DOHH2 (cell line): ENCODE measurements around the gene STON1.
A peak's percentile ranks its signal among the peaks of the same experiment; 100 is the strongest.

ENCODE experiments used
- EZH2phosphoT487 ChIP-seq: fragments of 200-600 bp; sonication (generic); IDR thresholded peaks from 2 replicates; pipeline ENCODE4 v1.6.1; 2017; ENCODE audit warnings: borderline replicate concordance, mild to moderate bottlenecking, antibody characterized with exemption, low read length, moderate library complexity, mixed read lengths
- TF ChIP-seq, protein P1 (sequence below): fragments of 200-600 bp; sonication (generic); IDR thresholded peaks from one replicate; pipeline ENCODE4 v1.5.1; 2014; ENCODE audit warnings: antibody characterized with exemption, mild to moderate bottlenecking, low read depth, low read length; ENCODE audit not compliant: poor library complexity, severe bottlenecking

DNA sequence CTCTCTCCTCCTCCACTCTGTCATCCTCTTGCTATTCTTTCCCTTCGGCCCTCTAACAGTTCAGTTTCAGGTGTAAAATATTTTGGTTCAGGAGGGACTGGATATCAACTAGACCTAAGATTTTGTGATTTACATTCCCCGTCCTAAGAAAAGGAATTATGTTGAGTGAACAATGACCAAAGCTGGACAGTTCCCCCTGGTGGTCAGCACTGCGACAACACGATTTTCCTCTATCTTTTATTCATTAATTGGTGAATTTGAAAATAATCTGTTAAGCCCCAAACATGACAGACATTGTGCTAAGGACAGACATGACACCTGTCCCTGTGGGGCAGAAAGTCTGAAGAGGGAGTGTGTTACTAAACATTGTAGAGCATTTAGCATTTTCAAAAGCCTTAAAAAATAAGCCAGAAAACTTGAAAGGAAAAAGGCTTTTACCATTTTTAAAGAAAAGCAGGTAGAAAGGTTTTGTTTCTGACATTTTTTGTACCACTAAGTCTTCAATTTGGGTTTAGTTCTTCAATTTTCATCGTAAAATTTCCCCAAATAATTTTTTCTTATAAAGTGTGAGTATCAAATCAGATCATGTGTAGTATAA lies 59.3 kb downstream of the STON1 start:
- TF ChIP-seq EZH2phosphoT487 = no peak
- TF ChIP-seq, protein P1, sequence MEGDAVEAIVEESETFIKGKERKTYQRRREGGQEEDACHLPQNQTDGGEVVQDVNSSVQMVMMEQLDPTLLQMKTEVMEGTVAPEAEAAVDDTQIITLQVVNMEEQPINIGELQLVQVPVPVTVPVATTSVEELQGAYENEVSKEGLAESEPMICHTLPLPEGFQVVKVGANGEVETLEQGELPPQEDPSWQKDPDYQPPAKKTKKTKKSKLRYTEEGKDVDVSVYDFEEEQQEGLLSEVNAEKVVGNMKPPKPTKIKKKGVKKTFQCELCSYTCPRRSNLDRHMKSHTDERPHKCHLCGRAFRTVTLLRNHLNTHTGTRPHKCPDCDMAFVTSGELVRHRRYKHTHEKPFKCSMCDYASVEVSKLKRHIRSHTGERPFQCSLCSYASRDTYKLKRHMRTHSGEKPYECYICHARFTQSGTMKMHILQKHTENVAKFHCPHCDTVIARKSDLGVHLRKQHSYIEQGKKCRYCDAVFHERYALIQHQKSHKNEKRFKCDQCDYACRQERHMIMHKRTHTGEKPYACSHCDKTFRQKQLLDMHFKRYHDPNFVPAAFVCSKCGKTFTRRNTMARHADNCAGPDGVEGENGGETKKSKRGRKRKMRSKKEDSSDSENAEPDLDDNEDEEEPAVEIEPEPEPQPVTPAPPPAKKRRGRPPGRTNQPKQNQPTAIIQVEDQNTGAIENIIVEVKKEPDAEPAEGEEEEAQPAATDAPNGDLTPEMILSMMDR = peak; percentile 59
